Measurements from ENCODE around the gene LEMD2.

LEMD2 gene

GRCh38 chr6:33756211-33756954 is 32.5 kb downstream of the LEMD2 start:
- DNase-seq (ENCODE audit: low spot score) = no peak

GRCh38 chr6:33755070-33755869 is 33.7 kb downstream of the LEMD2 start:
- no peak for DNase-seq (ENCODE audit: low spot score)

- no peak for DNase-seq (ENCODE audit: low spot score)
These were observed 34.7 kb downstream of the LEMD2 start for GRCh38 chr6:33754222-33754621.

GRCh38 chr6:33752646-33753015 is 36.3 kb downstream of the LEMD2 start:
- DNase-seq (ENCODE audit: low spot score) = no peak

- DNase-seq (ENCODE audit: low spot score) = no peak
These were observed 36.9 kb downstream of the LEMD2 start for GRCh38 chr6:33751771-33752645.

GRCh38 chr6:33750244-33750991 is 38.5 kb downstream of the LEMD2 start:
- DNase-seq (ENCODE audit: low spot score) = no peak

- no peak for DNase-seq (ENCODE audit: low spot score)
These were observed 39.5 kb downstream of the LEMD2 start for GRCh38 chr6:33749401-33749800.

- DNase-seq (ENCODE audit: low spot score) = no peak
These were observed 40.1 kb downstream of the LEMD2 start for GRCh38 chr6:33748841-33749240.

- DNase-seq (ENCODE audit: low spot score) = no peak
These were observed 41.1 kb downstream of the LEMD2 start for GRCh38 chr6:33747823-33748222.

- no peak for DNase-seq (ENCODE audit: low spot score)
These were observed 42.3 kb downstream of the LEMD2 start, which contains the start of gene IP6K3 for GRCh38 chr6:33746651-33747100. IP6K3 (minus strand) TSS chr6:33746905; CDS start chr6:33735476, 11,429 bp downstream.

GRCh38 chr6:33746036-33746600 is 42.8 kb downstream of the LEMD2 start:
- no peak for DNase-seq (ENCODE audit: low spot score)

GRCh38 chr6:33745548-33745947 is 43.4 kb downstream of the LEMD2 start:
- DNase-seq (ENCODE audit: low spot score) = no peak

- no peak for DNase-seq (ENCODE audit: low spot score)
These were observed 43.9 kb downstream of the LEMD2 start for GRCh38 chr6:33744895-33745546.

GRCh38 chr6:33744001-33744848 is 44.7 kb downstream of the LEMD2 start:
- peak; percentile 72 for DNase-seq (ENCODE audit: low spot score)

GRCh38 chr6:33742837-33743236 is 46.1 kb downstream of the LEMD2 start:
- no peak for DNase-seq (ENCODE audit: low spot score)

- no peak for DNase-seq (ENCODE audit: low spot score)
These were observed 46.8 kb downstream of the LEMD2 start for GRCh38 chr6:33742092-33742491.

- no peak for DNase-seq (ENCODE audit: low spot score)
These were observed 48.1 kb downstream of the LEMD2 start for GRCh38 chr6:33740794-33741193.

GRCh38 chr6:33740204-33740608 is 48.7 kb downstream of the LEMD2 start:
- DNase-seq (ENCODE audit: low spot score) = no peak

- DNase-seq (ENCODE audit: low spot score) = no peak
These were observed 49.4 kb downstream of the LEMD2 start for GRCh38 chr6:33739571-33739970.

GRCh38 chr6:33738879-33739278 is 50.1 kb downstream of the LEMD2 start:
- no peak for DNase-seq (ENCODE audit: low spot score)

All from CD4-positive, alpha-beta T cell treated with Interleukin-6 at 100 ng/mL for 8 hours (primary cell).